Adrenal gland (tissue), 12 donors: ENCODE data around the gene RCBTB1. TPM values are rescaled to one million over a fixed set of nuclear protein-coding genes. Genes with fewer than 3 reads are reported as not detected.

Experiments used
- DNase-seq, 7 donors: peaks; one replicate each; pipeline ENCODE4 v3.0.0-alpha.2; 2019 to 2020
- H3K27ac ChIP-seq, 5 donors: fragments of 200-600 bp; sonication (generic) in 4 of 5; 1 replicate in 3 of 5; 2 replicates in 2 of 5; pipeline versions ENCODE4 v1.5.1 to v1.8.0; 2016 to 2020; ENCODE audit warnings: mild to moderate bottlenecking in 1 of 5
- H3K27me3 ChIP-seq: fragments of 200-600 bp; 2 replicates; pipeline ENCODE4 v1.8.0; 2021
- H3K36me3 ChIP-seq, 2 donors: fragments of 200-600 bp; replicated peaks in 1 of 2; 1 replicate in 1 of 2; 2 replicates in 1 of 2; pipeline versions ENCODE4 v1.5.1 to v1.8.0; 2018 to 2022
- H3K4me1 ChIP-seq, 2 donors: fragments of 200-600 bp; replicated peaks in 1 of 2; 1 replicate in 1 of 2; 2 replicates in 1 of 2; pipeline versions ENCODE4 v1.5.1 to v1.8.0; 2018 to 2021
- H3K4me3 ChIP-seq, 4 donors: fragments of 200-600 bp; sonication (generic) in 3 of 4; one replicate each; pipeline ENCODE4 v1.5.1; 2016 to 2018
- H3K9me3 ChIP-seq, 3 donors: fragments of 200-600 bp; sonication (generic) in 1 of 3; replicated peaks in 1 of 3; 1 replicate in 2 of 3; 2 replicates in 1 of 3; pipeline versions ENCODE4 v1.5.1 to v1.8.0; 2016 to 2021
- CTCF ChIP-seq, 6 experiments: fragments of 450-650 bp in 4 of 6; fragments of 200-600 bp in 2 of 6; sonication (generic) in 1 of 6; IDR thresholded peaks; 1 replicate in 5 of 6; 2 replicates in 1 of 6; pipeline versions ENCODE4 v1.5.1 to v1.8.0; 2016 to 2021; ENCODE audit warnings: antibody characterized with exemption in 6 of 6, mild to moderate bottlenecking in 2 of 6, moderate library complexity in 1 of 6
- POLR2A ChIP-seq, 2 donors: fragments of 450-650 bp; IDR thresholded peaks; one replicate each; pipeline ENCODE4 v1.6.1; 2017; ENCODE audit warnings: antibody characterized with exemption in 2 of 2, mild to moderate bottlenecking in 2 of 2, moderate library complexity in 1 of 2
- WGBS, 4 donors: extraction: QIAGEN DNeasy Blood & Tissue Kit in 2 of 4; methylation state at CpG; one replicate each; pipeline versions ENCODE4 v1.1.5 to v1.1.7; 2013 to 2017; 5-methylcytosine and 5-hydroxymethylcytosine counted together
- intact Hi-C, 2 donors: fragments of 100-400 bp; cut with DNase I; formaldehyde crosslinking; loops; one replicate each; pipeline versions ENCODE4 v1.14.1 to v1.15.0; 2022 to 2023
- polyA plus RNA-seq, 3 donors: library from polyadenylated mRNA; stranded (reverse); fragments of 200-250 nt in 2 of 3; fragments of 350-450 nt in 1 of 3; fragmentation: Illumina TruSeq in 1 of 3; extraction: RNeasy Lipid Tissue Mini Kit (QIAGEN cat#74804) in 1 of 3; gene quantifications; one replicate each; pipeline ENCODE4 v1.2.3, GENCODE V29; 2013 to 2014
- total RNA-seq, 9 donors: library from RNA; depleted of rRNA in 4 of 9; stranded (reverse); fragments of >200 nt in 4 of 9; fragments of 120-200 nt in 1 of 9; fragmentation: NEBNext Ultra II Directional in 1 of 9; extraction: Animal tissue kit (Norgen Biotek cat#: 25700) in 1 of 9; gene quantifications; one replicate each; pipeline versions ENCODE4 v1.1.0 to v1.2.4, GENCODE V29; 2013 to 2023
- donor health status: healthy with polysubstance abuse.
- donor health status: Bipolar disorder and iron deficiency.
- donor health status: DM: yes; HTN: yes; CAD: no.
- donor health status: DM: no; HTN: no; CAD: no.
- donor health status: DM: no; HTN: no; CAD: no.
- donor health status: DM: yes; HTN: yes; CAD: no.

The RCBTB1 gene
- total and polyA plus RNA-seq, 12 donors = 11.7 to 87.5 (median 29.4) TPM

- Histone ChIP-seq H3K9me3 (no peaks in the 10 kb centered on the region), H3K4me1 (peaks cover 0 to 8% of the 10 kb centered on the region in 2 donors), H3K36me3 (peaks cover 0 to 22% of the 10 kb centered on the region in 2 donors), H3K4me3 (no peak overlapping the region), H3K27ac (no peak overlapping the region), H3K27me3 (no peaks in the 10 kb centered on the region)
- intact Hi-C loops = no loop called here
- 60 to 89% (median 78%) methylated on average over 2 of the region's 2 CpGs for WGBS, 4 donors
- TF ChIP-seq CTCF (IDR thresholded peaks at IDR 0.05) = no peak
- no peak for TF ChIP-seq POLR2A (IDR thresholded peaks at IDR 0.05)
- DNase-seq = no peak
These were observed 72.8 kb downstream of the RCBTB1 start for GRCh38 chr13:49512578-49512977.

GRCh38 chr13:49503951-49504350, 81.4 kb downstream of the RCBTB1 start:
- Histone ChIP-seq H3K4me1 (peaks cover 9 to 11% of the 10 kb centered on the region in 2 donors), H3K27ac (no peak overlapping the region), H3K4me3 (no peak overlapping the region), H3K9me3 (no peaks in the 10 kb centered on the region), H3K27me3 (no peaks in the 10 kb centered on the region), H3K36me3 (no peaks in the 10 kb centered on the region)
- DNase-seq = no peak
- TF ChIP-seq CTCF (IDR thresholded peaks at IDR 0.05) = no peak
- TF ChIP-seq POLR2A (IDR thresholded peaks at IDR 0.05) = no peak
- WGBS, 4 donors = 89 to 98% (median 93%) methylated on average over 3 of the region's 3 CpGs
- intact Hi-C loops = no loop called here

GRCh38 chr13:49502954-49503353, 82.4 kb downstream of the RCBTB1 start:
- Histone ChIP-seq H3K9me3 (no peaks in the 10 kb centered on the region), H3K4me3 (no peak overlapping the region), H3K27ac (peak overlapping the region in 3 of 5 donors; percentile 37 to 61 (median 50)), H3K27me3 (no peaks in the 10 kb centered on the region), H3K36me3 (no peaks in the 10 kb centered on the region), H3K4me1 (peaks cover 9 to 11% of the 10 kb centered on the region in 2 donors)
- WGBS, 4 donors = 30 to 41% (median 37%) methylated on average over 9 of the region's 9 CpGs
- no peak for TF ChIP-seq CTCF (IDR thresholded peaks at IDR 0.05)
- peak; percentile 33 to 78 (median 70) for DNase-seq
- intact Hi-C loops = no loop called here

GRCh38 chr13:49499889-49500660, 85.3 kb downstream of the RCBTB1 start:
- Histone ChIP-seq H3K27me3 (no peaks in the 10 kb centered on the region), H3K4me1 (peaks cover 5 to 11% of the 10 kb centered on the region in 2 donors), H3K27ac (peak overlapping the region in 3 of 5 donors; percentile 27 to 67 (median 39)), H3K9me3 (no peaks in the 10 kb centered on the region), H3K4me3 (no peak overlapping the region), H3K36me3 (no peaks in the 10 kb centered on the region)
- TF ChIP-seq POLR2A (IDR thresholded peaks at IDR 0.05) (no peak), CTCF (IDR thresholded peaks at IDR 0.05) (no peak)
- no peak for DNase-seq
- whole genome bisulfite sequencing, 4 donors = 67 to 74% (median 68%) methylated on average over 6 of the region's 6 CpGs
- intact Hi-C loops = no loop called here
